K562 (cell line): Measurements from ENCODE around the gene CCDC138.

Source experiments
- EZH2 ChIP-seq: IDR thresholded peaks from 2 replicates; pipeline ENCODE4 v1.6.1; 2012; ENCODE audit warnings: low read depth, mild to moderate bottlenecking, inconsistent platforms, low read length, borderline replicate concordance
- PHF8 ChIP-seq: fragments of 200-600 bp; sonication (generic); IDR thresholded peaks from 2 replicates; pipeline ENCODE4 v1.6.1; 2012; ENCODE audit warnings: mixed run types, mild to moderate bottlenecking, inconsistent platforms, low read length, moderate library complexity, borderline replicate concordance
- POLR2A ChIP-seq: fragments of 450-650 bp; conservative IDR thresholded peaks from 2 replicates; pipeline ENCODE4 v1.6.1; 2016
- RCOR1 ChIP-seq, 2 experiments: IDR thresholded peaks; 2 replicates each; pipeline ENCODE4 v1.6.1; 2012; ENCODE audit warnings: low read depth in 2 of 2, low read length in 2 of 2, borderline replicate concordance in 1 of 2, improper control_type of control experiment in 1 of 2
- TF ChIP-seq, protein P1 (sequence below): fragments of 250-450 bp; sonication (Bioruptor Pico); IDR thresholded peaks from 2 replicates; pipeline ENCODE4 v1.9.0; 2021; ENCODE audit warnings: mild to moderate bottlenecking
- TF ChIP-seq, protein P2 (sequence below), 3 experiments: IDR thresholded peaks in 2 of 3; conservative IDR thresholded peaks in 1 of 3; 2 replicates each; pipeline ENCODE4 v1.5.1; 2011 to 2012; ENCODE audit warnings: low read length in 3 of 3, mild to moderate bottlenecking in 3 of 3, control low read depth in 2 of 3, improper control_type of control experiment in 1 of 3, inconsistent platforms in 1 of 3, low read depth in 1 of 3, mixed read lengths in 1 of 3, moderate library complexity in 1 of 3; ENCODE audit not compliant: insufficient read depth in 2 of 3
- TF ChIP-seq, protein P3 (sequence below): sonication (generic); formaldehyde crosslinking; IDR thresholded peaks from 2 replicates; pipeline ENCODE4 v1.8.1; 2023; ENCODE audit warnings: mild to moderate bottlenecking, missing genetic modification reagents
- TF ChIP-seq, protein P4 (sequence below): sonication (generic); formaldehyde crosslinking; IDR thresholded peaks from 2 replicates; pipeline ENCODE4 v1.8.0; 2022; ENCODE audit warnings: missing genetic modification reagents, mild to moderate bottlenecking, borderline replicate concordance
- TF ChIP-seq, protein P5 (sequence below), 2 experiments: fragments of 450-650 bp; IDR thresholded peaks; 2 replicates each; pipeline ENCODE4 v1.6.1; 2016
- TF ChIP-seq, protein P6 (sequence below): sonication (generic); formaldehyde crosslinking; IDR thresholded peaks from 2 replicates; pipeline ENCODE4 v1.4.0; 2020; ENCODE audit warnings: mild to moderate bottlenecking, missing genetic modification reagents
- TF ChIP-seq, protein P7 (sequence below): IDR thresholded peaks from 3 replicates; pipeline ENCODE4 v1.6.1; 2011; ENCODE audit warnings: borderline replicate concordance, mild to moderate bottlenecking, moderate library complexity; ENCODE audit not compliant: insufficient read length; ENCODE audit errors: extremely low read depth

DNA sequence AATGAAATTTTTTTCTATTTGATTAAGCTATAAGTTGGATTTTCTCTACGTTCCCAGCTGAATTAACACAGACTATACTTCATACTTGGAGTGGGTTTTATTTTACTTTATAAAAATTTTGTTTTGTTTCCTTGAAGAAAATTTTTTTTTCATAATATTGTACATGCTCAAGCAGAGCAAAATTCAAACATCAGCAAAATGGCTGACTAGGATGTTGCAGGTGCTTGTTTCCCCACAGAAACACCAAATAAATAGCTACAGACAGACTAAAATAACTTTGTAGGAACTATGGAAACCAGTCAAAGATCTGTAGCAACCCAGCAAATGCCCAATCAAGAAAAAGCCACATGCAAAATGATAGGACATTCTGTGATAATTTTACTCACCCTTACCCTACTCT is 82.3 kb downstream of the CCDC138 start:
- TF ChIP-seq, protein P1, sequence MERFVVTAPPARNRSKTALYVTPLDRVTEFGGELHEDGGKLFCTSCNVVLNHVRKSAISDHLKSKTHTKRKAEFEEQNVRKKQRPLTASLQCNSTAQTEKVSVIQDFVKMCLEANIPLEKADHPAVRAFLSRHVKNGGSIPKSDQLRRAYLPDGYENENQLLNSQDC (CRISPR knock-in tag), result no peak
- TF ChIP-seq, protein P2, sequence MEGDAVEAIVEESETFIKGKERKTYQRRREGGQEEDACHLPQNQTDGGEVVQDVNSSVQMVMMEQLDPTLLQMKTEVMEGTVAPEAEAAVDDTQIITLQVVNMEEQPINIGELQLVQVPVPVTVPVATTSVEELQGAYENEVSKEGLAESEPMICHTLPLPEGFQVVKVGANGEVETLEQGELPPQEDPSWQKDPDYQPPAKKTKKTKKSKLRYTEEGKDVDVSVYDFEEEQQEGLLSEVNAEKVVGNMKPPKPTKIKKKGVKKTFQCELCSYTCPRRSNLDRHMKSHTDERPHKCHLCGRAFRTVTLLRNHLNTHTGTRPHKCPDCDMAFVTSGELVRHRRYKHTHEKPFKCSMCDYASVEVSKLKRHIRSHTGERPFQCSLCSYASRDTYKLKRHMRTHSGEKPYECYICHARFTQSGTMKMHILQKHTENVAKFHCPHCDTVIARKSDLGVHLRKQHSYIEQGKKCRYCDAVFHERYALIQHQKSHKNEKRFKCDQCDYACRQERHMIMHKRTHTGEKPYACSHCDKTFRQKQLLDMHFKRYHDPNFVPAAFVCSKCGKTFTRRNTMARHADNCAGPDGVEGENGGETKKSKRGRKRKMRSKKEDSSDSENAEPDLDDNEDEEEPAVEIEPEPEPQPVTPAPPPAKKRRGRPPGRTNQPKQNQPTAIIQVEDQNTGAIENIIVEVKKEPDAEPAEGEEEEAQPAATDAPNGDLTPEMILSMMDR (IDR thresholded peaks at IDR 0.05 in 2 of 3, conservative IDR thresholded peaks at IDR 0.05 in 1 of 3; ENCODE audit: insufficient read depth in 2 of 3, low read depth in 1 of 3, low read length in 3 of 3), result no peak
- TF ChIP-seq EZH2 (no peak), PHF8 (no peak), RCOR1 (IDR thresholded peaks at IDR 0.05; ENCODE audit: borderline replicate concordance in 1 of 2, low read depth in 2 of 2, low read length in 2 of 2) (no peak), POLR2A (no peak)
- TF ChIP-seq, protein P3, sequence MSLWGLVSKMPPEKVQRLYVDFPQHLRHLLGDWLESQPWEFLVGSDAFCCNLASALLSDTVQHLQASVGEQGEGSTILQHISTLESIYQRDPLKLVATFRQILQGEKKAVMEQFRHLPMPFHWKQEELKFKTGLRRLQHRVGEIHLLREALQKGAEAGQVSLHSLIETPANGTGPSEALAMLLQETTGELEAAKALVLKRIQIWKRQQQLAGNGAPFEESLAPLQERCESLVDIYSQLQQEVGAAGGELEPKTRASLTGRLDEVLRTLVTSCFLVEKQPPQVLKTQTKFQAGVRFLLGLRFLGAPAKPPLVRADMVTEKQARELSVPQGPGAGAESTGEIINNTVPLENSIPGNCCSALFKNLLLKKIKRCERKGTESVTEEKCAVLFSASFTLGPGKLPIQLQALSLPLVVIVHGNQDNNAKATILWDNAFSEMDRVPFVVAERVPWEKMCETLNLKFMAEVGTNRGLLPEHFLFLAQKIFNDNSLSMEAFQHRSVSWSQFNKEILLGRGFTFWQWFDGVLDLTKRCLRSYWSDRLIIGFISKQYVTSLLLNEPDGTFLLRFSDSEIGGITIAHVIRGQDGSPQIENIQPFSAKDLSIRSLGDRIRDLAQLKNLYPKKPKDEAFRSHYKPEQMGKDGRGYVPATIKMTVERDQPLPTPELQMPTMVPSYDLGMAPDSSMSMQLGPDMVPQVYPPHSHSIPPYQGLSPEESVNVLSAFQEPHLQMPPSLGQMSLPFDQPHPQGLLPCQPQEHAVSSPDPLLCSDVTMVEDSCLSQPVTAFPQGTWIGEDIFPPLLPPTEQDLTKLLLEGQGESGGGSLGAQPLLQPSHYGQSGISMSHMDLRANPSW (CRISPR knock-in tag), result no peak
- TF ChIP-seq, protein P4, sequence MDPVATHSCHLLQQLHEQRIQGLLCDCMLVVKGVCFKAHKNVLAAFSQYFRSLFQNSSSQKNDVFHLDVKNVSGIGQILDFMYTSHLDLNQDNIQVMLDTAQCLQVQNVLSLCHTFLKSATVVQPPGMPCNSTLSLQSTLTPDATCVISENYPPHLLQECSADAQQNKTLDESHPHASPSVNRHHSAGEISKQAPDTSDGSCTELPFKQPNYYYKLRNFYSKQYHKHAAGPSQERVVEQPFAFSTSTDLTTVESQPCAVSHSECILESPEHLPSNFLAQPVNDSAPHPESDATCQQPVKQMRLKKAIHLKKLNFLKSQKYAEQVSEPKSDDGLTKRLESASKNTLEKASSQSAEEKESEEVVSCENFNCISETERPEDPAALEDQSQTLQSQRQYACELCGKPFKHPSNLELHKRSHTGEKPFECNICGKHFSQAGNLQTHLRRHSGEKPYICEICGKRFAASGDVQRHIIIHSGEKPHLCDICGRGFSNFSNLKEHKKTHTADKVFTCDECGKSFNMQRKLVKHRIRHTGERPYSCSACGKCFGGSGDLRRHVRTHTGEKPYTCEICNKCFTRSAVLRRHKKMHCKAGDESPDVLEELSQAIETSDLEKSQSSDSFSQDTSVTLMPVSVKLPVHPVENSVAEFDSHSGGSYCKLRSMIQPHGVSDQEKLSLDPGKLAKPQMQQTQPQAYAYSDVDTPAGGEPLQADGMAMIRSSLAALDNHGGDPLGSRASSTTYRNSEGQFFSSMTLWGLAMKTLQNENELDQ, result no peak
- TF ChIP-seq, protein P5, sequence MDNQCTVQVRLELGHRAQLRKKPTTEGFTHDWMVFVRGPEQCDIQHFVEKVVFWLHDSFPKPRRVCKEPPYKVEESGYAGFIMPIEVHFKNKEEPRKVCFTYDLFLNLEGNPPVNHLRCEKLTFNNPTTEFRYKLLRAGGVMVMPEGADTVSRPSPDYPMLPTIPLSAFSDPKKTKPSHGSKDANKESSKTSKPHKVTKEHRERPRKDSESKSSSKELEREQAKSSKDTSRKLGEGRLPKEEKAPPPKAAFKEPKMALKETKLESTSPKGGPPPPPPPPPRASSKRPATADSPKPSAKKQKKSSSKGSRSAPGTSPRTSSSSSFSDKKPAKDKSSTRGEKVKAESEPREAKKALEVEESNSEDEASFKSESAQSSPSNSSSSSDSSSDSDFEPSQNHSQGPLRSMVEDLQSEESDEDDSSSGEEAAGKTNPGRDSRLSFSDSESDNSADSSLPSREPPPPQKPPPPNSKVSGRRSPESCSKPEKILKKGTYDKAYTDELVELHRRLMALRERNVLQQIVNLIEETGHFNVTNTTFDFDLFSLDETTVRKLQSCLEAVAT (IDR thresholded peaks at IDR 0.05), result no peak
- TF ChIP-seq, protein P6, sequence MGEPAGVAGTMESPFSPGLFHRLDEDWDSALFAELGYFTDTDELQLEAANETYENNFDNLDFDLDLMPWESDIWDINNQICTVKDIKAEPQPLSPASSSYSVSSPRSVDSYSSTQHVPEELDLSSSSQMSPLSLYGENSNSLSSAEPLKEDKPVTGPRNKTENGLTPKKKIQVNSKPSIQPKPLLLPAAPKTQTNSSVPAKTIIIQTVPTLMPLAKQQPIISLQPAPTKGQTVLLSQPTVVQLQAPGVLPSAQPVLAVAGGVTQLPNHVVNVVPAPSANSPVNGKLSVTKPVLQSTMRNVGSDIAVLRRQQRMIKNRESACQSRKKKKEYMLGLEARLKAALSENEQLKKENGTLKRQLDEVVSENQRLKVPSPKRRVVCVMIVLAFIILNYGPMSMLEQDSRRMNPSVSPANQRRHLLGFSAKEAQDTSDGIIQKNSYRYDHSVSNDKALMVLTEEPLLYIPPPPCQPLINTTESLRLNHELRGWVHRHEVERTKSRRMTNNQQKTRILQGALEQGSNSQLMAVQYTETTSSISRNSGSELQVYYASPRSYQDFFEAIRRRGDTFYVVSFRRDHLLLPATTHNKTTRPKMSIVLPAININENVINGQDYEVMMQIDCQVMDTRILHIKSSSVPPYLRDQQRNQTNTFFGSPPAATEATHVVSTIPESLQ (CRISPR knock-in tag), result no peak
- TF ChIP-seq, protein P7, sequence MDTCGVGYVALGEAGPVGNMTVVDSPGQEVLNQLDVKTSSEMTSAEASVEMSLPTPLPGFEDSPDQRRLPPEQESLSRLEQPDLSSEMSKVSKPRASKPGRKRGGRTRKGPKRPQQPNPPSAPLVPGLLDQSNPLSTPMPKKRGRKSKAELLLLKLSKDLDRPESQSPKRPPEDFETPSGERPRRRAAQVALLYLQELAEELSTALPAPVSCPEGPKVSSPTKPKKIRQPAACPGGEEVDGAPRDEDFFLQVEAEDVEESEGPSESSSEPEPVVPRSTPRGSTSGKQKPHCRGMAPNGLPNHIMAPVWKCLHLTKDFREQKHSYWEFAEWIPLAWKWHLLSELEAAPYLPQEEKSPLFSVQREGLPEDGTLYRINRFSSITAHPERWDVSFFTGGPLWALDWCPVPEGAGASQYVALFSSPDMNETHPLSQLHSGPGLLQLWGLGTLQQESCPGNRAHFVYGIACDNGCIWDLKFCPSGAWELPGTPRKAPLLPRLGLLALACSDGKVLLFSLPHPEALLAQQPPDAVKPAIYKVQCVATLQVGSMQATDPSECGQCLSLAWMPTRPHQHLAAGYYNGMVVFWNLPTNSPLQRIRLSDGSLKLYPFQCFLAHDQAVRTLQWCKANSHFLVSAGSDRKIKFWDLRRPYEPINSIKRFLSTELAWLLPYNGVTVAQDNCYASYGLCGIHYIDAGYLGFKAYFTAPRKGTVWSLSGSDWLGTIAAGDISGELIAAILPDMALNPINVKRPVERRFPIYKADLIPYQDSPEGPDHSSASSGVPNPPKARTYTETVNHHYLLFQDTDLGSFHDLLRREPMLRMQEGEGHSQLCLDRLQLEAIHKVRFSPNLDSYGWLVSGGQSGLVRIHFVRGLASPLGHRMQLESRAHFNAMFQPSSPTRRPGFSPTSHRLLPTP, result no peak
